ENCODE results near the gene RTTN. TPM values are rescaled to one million over a fixed set of nuclear protein-coding genes. Genes with fewer than 3 reads are reported as not detected.

RTTN gene
- total and polyA plus RNA-seq, 2 of the 4 experiments (the other 2 are of a cell fraction), result 5.8 to 19.9 TPM

DNA sequence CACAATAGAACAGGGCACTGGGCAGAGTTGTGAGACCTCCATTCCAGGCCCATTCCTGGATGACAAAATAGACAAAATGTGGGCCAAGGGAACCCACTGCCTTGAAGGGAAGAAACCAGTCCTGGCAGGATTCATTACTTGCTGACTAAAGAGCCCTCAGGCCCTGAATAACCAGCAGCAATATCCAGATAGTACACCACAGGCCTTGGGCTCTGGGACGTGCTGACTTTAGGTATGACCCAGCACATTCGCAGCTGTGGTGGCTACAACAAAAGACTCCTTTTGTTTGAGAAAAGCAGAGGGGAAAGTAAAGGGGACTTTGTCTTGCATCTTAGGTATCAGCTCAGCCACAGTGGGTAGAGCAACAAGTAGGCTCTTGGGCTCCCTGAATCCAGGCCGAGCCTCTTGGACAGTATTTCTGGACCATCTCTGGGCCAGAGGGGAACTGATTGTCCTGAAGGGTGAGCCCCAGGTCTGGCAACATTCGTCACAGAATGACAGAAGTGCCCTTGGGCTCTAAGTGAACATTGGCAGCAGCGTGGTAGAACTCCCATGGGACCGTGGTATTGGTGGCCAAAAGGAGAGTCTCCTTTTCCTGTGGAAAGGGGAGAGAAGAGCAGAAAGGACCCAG is 167.9 kb downstream of the RTTN start:
- H3K9me3 ChIP-seq (ENCODE audit: control insufficient read depth, insufficient read depth, low read length), result no peaks in the 10 kb centered on the region
- CTCF ChIA-PET, result interaction anchor here (0.8 kb wide), 1 partner anchor 510 kb away, joined by 3 read pairs; no protein-coding TSS in a partner anchor
- no peaks in the 10 kb centered on the region for H3K4me1 ChIP-seq (ENCODE audit: control insufficient read depth, insufficient read depth, low read length)
- ATAC-seq (ENCODE audit: low read depth) (no peak), DNase-seq (no peak)
- no peaks in the 10 kb centered on the region for H4K20me1 ChIP-seq (ENCODE audit: insufficient read depth, low read length)
- H3K79me1 ChIP-seq (ENCODE audit: low read depth in 1 of 2, low read length in 2 of 2), result no peaks in the 10 kb centered on the region
- no peak overlapping the region for H2BK120ac ChIP-seq (ENCODE audit: low read depth, low read length)
- no peak overlapping the region for H3K4me3 ChIP-seq (ENCODE audit: insufficient read depth, low read depth, low read length)
- H3K4me2 ChIP-seq (ENCODE audit: low read depth, low read length), result no peak overlapping the region
- no peaks in the 10 kb centered on the region for H3K36me3 ChIP-seq (ENCODE audit: control insufficient read depth, insufficient read depth, low read length)
- H3K14ac ChIP-seq (replicated peaks; ENCODE audit: low read depth, low read length), result no peak overlapping the region
- no peak overlapping the region for H3K9ac ChIP-seq (ENCODE audit: low read depth, low read length)
- TF ChIP-seq, protein P1, sequence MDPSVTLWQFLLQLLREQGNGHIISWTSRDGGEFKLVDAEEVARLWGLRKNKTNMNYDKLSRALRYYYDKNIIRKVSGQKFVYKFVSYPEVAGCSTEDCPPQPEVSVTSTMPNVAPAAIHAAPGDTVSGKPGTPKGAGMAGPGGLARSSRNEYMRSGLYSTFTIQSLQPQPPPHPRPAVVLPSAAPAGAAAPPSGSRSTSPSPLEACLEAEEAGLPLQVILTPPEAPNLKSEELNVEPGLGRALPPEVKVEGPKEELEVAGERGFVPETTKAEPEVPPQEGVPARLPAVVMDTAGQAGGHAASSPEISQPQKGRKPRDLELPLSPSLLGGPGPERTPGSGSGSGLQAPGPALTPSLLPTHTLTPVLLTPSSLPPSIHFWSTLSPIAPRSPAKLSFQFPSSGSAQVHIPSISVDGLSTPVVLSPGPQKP (IDR thresholded peaks at IDR 0.05; ENCODE audit: borderline replicate concordance, low read depth, low read length), result no peak
- TF ChIP-seq RCOR1 (IDR thresholded peaks at IDR 0.05; ENCODE audit: insufficient replicate concordance, low read length) (no peak), CHD1 (IDR thresholded peaks at IDR 0.05; ENCODE audit: low read depth, low read length) (no peak), RFX5 (IDR thresholded peaks at IDR 0.05; ENCODE audit: low read depth, low read length) (no peak), NFE2L2 (IDR thresholded peaks at IDR 0.05; ENCODE audit: low read depth, low read length) (no peak)
- TF ChIP-seq, protein P2, sequence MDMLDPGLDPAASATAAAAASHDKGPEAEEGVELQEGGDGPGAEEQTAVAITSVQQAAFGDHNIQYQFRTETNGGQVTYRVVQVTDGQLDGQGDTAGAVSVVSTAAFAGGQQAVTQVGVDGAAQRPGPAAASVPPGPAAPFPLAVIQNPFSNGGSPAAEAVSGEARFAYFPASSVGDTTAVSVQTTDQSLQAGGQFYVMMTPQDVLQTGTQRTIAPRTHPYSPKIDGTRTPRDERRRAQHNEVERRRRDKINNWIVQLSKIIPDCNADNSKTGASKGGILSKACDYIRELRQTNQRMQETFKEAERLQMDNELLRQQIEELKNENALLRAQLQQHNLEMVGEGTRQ (IDR thresholded peaks at IDR 0.05; ENCODE audit: low read depth, low read length), result no peak
- H2AK5ac ChIP-seq (ENCODE audit: low read depth, low read length), result no peak overlapping the region
- H4K8ac ChIP-seq (ENCODE audit: low read depth in 2 of 2, low read length in 2 of 2), result no peak overlapping the region
- no peak overlapping the region for H2BK20ac ChIP-seq (ENCODE audit: low read depth, low read length)
- H3K27ac ChIP-seq (ENCODE audit: insufficient read depth, low read length), result no peak overlapping the region
- H2BK15ac ChIP-seq (ENCODE audit: low read depth, low read length), result no peak overlapping the region
- intact Hi-C loops (cut with micrococcal nuclease), result no loop called here
- dilution Hi-C loops (cut with HindIII; ENCODE audit: low sequenced_read_pairs, unreplicated experiment), result no loop called here
- H4K5ac ChIP-seq (ENCODE audit: low read depth, low read length), result no peak overlapping the region
- no peaks in the 10 kb centered on the region for H3K9me1 ChIP-seq (ENCODE audit: insufficient read depth, low read length)
- H2BK5ac ChIP-seq (ENCODE audit: low read depth, low read length, poor library complexity, severe bottlenecking), result no peak overlapping the region
- no peak overlapping the region for H2AK9ac ChIP-seq (replicated peaks; ENCODE audit: low read depth, low read length, poor library complexity)
- H4K91ac ChIP-seq (ENCODE audit: insufficient read depth, low read depth, low read length), result no peak overlapping the region
- BruUV-seq (replicated peaks), result no TSS peak
- no peak overlapping the region for H3K4ac ChIP-seq (ENCODE audit: low read depth, low read length)
- no peaks in the 10 kb centered on the region for H3K27me3 ChIP-seq (ENCODE audit: control insufficient read depth, insufficient read depth, low read length)
- WGBS, 2 experiments (ENCODE audit: extremely low coverage in 2 of 2, insufficient read length in 1 of 2), result 100% methylated on average over 1 of the region's 6 CpGs; no CpG with 5 or more reads in 1 of the 2 experiments
- H2AFZ ChIP-seq (replicated peaks; ENCODE audit: low read length, poor library complexity), result no peak overlapping the region
- no peak overlapping the region for H3K18ac ChIP-seq (ENCODE audit: low read depth, low read length)
- POLR2A ChIA-PET (ENCODE audit: unreplicated experiment), result no interaction called here
- H3K23ac ChIP-seq (ENCODE audit: low read depth, low read length), result no peak overlapping the region
- in situ Hi-C loops (cut with MboI; ENCODE audit: low sequenced_read_pairs), result no loop called here
- no peak overlapping the region for H3K56ac ChIP-seq (ENCODE audit: extremely low read depth, insufficient read depth, low read length)
